Effector CD4-positive, alpha-beta T cell (primary cell): Measurements from ENCODE around the gene LETM1.

Source experiments
- DNase-seq: peaks from one replicate; pipeline ENCODE4 v3.0.0-alpha.2; 2020

LETM1 gene

GRCh38 chr4:1792832-1793495 lies 63.0 kb downstream of the LETM1 start, which contains the start of gene FGFR3:
Gene FGFR3, plus strand, starts transcription at chr4:1793293. Its CDS starts 642 bp downstream, at chr4:1793935.
- no peak for DNase-seq

DNA sequence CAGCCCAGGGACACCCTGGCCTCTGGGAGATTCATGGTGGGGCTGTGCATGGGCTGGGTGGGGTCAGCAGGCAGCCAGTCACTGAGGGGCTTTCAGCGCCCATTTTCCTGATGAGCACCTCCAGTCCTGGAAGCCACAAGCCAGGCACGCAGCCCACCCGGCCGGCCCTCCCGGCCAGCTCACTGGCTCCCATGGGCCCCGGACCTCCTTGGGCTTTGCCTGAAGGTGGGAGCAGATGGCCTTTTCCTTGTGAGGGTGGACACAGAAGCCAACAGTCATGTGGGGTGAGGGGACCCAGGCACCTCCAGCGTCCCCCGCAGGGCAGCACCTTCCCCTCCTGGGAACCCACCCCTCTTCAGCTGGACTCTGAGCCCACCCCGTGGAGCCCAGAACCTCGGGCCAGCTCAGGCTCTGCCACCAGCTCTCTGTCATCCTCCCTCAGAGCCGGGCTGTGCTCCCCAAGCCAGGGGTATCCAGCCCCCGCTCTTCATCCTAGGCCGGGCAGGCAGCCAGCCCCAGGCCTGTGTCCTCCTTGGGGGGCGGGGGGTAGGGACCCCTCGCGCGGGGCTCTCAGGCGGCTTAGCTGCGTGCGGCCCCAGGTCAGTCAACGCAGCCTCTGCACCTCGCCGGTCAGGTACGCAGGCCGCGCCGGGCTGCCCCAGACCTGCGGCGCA lies 63.7 kb downstream of the LETM1 start:
- DNase-seq, result no peak

- no peak for DNase-seq
Observed at GRCh38 chr4:1790005-1790404, 66.0 kb downstream of the LETM1 start.

DNA sequence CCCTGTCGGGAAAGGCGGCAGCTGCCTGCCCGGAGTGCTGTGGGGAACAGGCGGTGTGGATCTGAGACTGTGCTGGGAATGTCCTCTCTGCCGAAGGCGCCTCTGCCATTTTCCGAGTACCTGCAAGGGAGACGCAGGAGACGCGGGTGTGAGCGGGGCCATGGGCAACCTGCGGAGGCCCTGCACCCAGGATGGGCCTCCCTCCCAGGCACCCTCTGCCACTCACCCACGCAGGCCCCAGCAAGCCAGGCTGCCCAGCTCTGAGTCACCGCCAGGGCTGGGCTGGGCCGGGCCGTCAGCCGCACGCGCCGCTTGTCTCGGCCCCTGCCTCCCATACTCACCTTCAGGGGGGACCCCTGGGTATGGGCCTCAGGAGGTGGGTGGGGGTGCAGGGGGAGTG lies 66.4 kb downstream of the LETM1 start:
- DNase-seq, result no peak

GRCh38 chr4:1788254-1788973 lies 67.5 kb downstream of the LETM1 start:
- DNase-seq, result no peak

- no peak for DNase-seq
Observed at GRCh38 chr4:1787411-1788077, 68.4 kb downstream of the LETM1 start.

GRCh38 chr4:1786544-1787362 lies 69.2 kb downstream of the LETM1 start:
- no peak for DNase-seq

GRCh38 chr4:1785592-1785991 lies 70.4 kb downstream of the LETM1 start:
- no peak for DNase-seq

DNA sequence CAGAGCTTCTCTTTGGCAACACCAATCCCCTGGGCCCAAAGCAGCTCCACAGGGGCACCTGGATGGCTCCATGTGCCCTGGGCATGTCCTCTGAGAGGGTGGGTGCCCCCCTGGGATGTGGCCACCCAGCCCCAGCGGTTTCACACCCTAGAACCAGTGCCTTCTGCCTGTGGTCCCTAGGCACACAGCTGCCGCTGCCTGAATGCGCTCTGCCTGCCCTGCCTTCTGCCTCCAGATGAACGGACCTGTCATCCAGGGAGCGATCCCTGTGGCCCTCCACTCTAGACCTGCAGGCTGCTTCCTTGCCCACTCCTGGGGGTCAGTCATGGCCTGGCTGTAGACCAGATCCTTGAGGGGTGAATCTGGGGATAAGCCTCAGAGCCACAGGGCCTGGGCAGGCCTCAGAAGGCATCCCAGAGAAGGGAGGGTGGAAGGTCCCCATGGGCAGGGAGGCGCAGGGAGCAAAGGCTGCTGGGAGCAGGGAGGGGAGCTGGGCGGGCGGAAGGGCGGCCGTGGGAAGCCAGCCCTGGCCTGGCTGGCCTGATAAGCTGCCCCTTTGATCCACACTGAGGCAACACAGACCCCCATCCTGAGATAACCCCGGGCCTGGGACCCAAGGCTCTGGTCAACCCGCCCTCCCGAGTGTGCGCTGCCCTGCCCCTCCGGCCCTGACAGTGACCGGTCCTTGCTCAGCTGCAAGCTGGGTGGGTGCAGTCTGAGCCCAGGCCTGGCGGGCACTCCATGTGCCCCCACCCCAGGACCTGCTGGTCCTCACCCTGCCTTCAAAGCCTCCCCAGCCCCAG lies 71.0 kb downstream of the LETM1 start:
- DNase-seq, result no peak

- DNase-seq, result no peak
Observed at GRCh38 chr4:1784395-1784788, 71.6 kb downstream of the LETM1 start.

- no peak for DNase-seq
Observed at GRCh38 chr4:1783970-1784369, 72.0 kb downstream of the LETM1 start.

DNA sequence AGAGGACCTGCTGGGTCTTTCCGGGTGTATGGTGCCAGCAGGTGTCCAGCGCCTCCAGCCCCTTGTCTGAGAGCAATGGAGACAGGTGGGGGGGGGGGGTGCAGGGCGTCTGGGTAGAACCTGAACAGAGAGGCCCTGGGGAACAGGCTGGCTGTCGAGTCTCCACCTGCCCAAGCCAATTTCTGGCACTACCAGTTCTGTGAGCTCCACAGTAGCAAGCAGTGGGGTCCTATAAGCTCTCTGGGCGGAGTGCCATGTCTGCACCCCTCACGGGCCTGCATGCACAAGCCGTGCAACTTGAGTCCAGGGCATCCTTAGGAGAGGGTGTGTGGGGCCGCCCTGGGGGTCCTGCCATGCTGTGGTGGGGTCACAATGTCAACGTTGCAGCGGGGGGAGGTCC lies 72.9 kb downstream of the LETM1 start:
- no peak for DNase-seq

- DNase-seq, result no peak
Observed at GRCh38 chr4:1780435-1780834, 75.5 kb downstream of the LETM1 start.

- DNase-seq, result no peak
Observed at GRCh38 chr4:1779588-1780382, 76.2 kb downstream of the LETM1 start.

- no peak for DNase-seq
Observed at GRCh38 chr4:1778642-1779392, 77.1 kb downstream of the LETM1 start.

GRCh38 chr4:1777822-1778641 lies 77.9 kb downstream of the LETM1 start:
- no peak for DNase-seq

DNA sequence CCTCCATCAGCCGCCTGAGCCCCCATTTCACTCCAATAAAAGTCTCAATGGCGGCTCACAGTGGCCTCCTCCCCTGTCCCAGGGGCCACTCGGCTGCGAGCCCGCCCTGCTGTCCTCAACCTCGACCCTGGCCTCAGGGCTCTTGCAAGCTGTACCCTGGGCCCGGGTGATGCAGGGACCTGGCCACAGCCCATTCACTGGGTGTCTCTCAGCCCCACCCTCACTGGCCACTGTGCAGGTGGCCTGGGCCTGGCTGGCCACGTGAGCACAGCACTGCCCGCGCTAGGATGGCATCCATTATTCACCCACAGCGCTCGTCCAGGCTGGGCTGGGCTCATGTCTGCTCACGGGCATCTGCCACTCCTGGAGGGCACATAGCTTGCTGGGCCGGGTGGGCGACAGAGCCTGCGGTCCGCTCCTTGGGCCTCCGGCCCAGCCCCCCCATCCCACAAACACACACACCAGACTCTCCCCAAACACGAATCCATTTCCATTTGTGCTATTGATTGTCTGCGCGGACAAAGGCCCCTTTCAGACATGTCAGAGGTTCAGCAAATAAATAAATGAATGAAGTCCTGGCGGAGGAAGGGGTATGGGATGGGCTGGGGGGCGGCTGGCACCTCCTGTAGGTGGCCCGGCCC lies 79.3 kb downstream of the LETM1 start:
- no peak for DNase-seq

- no peak for DNase-seq
Observed at GRCh38 chr4:1775731-1776500, 80.0 kb downstream of the LETM1 start.
